ENCODE measurements around the gene ZBTB39. TPM values are rescaled to one million over a fixed set of nuclear protein-coding genes. Genes with fewer than 3 reads are reported as not detected.

ZBTB39 gene
- total RNA-seq, 1 experiment from 2014 or later = 31.2 TPM

- Mint-ChIP-seq H3K9me3 (no peaks in the 10 kb centered on the region; a peak in 1 of 5 replicates), H3K27me3 (ENCODE audit: low read depth) (no peaks in the 10 kb centered on the region), H3K27ac (no peak overlapping the region), H3K4me1 (peaks cover 4 to 7% of the 10 kb centered on the region in 2 experiments), H3K36me3 (ENCODE audit: insufficient read depth in 1 of 3, low read depth in 3 of 3) (peaks cover 22 to 60% (median 55%) of the 10 kb centered on the region in 3 experiments), H3K4me3 (no peak overlapping the region)
- no peak overlapping the region for H2AK5ac ChIP-seq (ENCODE audit: insufficient read length, low read length)
- no peak for TF ChIP-seq CTCF (conservative IDR thresholded peaks at IDR 0.05)
- no peak overlapping the region for H2BK12ac ChIP-seq (ENCODE audit: insufficient read length, low read depth, low read length)
- H4K5ac ChIP-seq (ENCODE audit: insufficient read length, low read depth, low read length) = no peak overlapping the region
- no peak overlapping the region for H3T11ph ChIP-seq (ENCODE audit: low read length)
- WGBS (ENCODE audit: extremely low coverage, insufficient read length, low lambda C conversion rate) = no CpG with 5 or more reads among the region's 4 CpGs
- no peaks in the 10 kb centered on the region for H3K4me1 ChIP-seq (ENCODE audit: insufficient read depth, low read length)
- H2BK120ac ChIP-seq (ENCODE audit: low read depth, low read length, poor library complexity, severe bottlenecking) = no peak overlapping the region
- H2BK20ac ChIP-seq (ENCODE audit: low read depth, low read length, poor library complexity, severe bottlenecking) = no peak overlapping the region
- H3K4me2 ChIP-seq (ENCODE audit: insufficient read depth, insufficient read length, low read length) = no peak overlapping the region
- peaks cover 13% of the 10 kb centered on the region for H3K79me1 ChIP-seq (ENCODE audit: insufficient read depth, low read depth, low read length, poor library complexity, severe bottlenecking)
- H3K27ac ChIP-seq (ENCODE audit: insufficient read length, low read depth, low read length) = no peak overlapping the region
- no peaks in the 10 kb centered on the region for H3K9me3 ChIP-seq (ENCODE audit: control insufficient read depth, low read depth, low read length)
- no peaks in the 10 kb centered on the region for H3K23me2 ChIP-seq (ENCODE audit: insufficient read length, low read depth, low read length, poor library complexity, severe bottlenecking)
- H3K27me3 ChIP-seq (ENCODE audit: insufficient read depth, low read length) = no peaks in the 10 kb centered on the region
- no peak overlapping the region for H3K18ac ChIP-seq (ENCODE audit: insufficient read length, low read depth, low read length)
- H3K9ac ChIP-seq (ENCODE audit: extremely low read depth, insufficient read length, low read length) = no peak overlapping the region
- H3K4ac ChIP-seq (ENCODE audit: low read depth, low read length) = no peak overlapping the region
- no peak overlapping the region for H3K56ac ChIP-seq (ENCODE audit: insufficient read length, low read depth, low read length)
- no peaks in the 10 kb centered on the region for H4K20me1 ChIP-seq (ENCODE audit: control insufficient read depth, insufficient read depth, insufficient read length)
- peaks cover 3% of the 10 kb centered on the region for H3K79me2 ChIP-seq (ENCODE audit: insufficient read depth, low read length)
- no peak overlapping the region for H4K91ac ChIP-seq (ENCODE audit: insufficient read length, low read depth, low read length)
- no peak overlapping the region for H3K14ac ChIP-seq (ENCODE audit: insufficient read depth, low read length)
- no peak overlapping the region for H2BK5ac ChIP-seq (ENCODE audit: insufficient read length, low read length)
- no peak overlapping the region for H2AFZ ChIP-seq (ENCODE audit: low read length)
- H3K23ac ChIP-seq (ENCODE audit: insufficient read length, low read depth, low read length) = no peak overlapping the region
- DNase-seq = no peak
- no peak overlapping the region for H4K8ac ChIP-seq (replicated peaks; ENCODE audit: insufficient read length, low read depth, low read length)
- no peak overlapping the region for H2BK15ac ChIP-seq (ENCODE audit: low read depth, low read length)
Measured at GRCh38 chr12:56998981-56999380, 7.4 kb downstream of the ZBTB39 start.
